K562 (cell line): ENCODE results near the gene OTUD5. TPM values are rescaled to one million over a fixed set of nuclear protein-coding genes. Genes with fewer than 3 reads are reported as not detected.
A peak's percentile ranks its signal among the peaks of the same experiment; 100 is the strongest.

Source experiments
- CBFB ChIP-seq: sonication (generic); formaldehyde crosslinking; IDR thresholded peaks from 2 replicates; pipeline ENCODE4 v1.4.0; 2020; ENCODE audit warnings: mild to moderate bottlenecking, missing genetic modification reagents
- CTBP1 ChIP-seq: fragments of 450-650 bp; IDR thresholded peaks from 2 replicates; pipeline ENCODE4 v1.6.1; 2016; ENCODE audit warnings: borderline replicate concordance
- FIP1L1 ChIP-seq: fragments of 200-400 bp; formaldehyde crosslinking; IDR thresholded peaks from 2 replicates; pipeline ENCODE4 v1.6.1; 2018; ENCODE audit warnings: mild to moderate bottlenecking, low read depth, low read length; ENCODE audit not compliant: poor library complexity, severe bottlenecking
- GATA2 ChIP-seq: sonication (generic); formaldehyde crosslinking; IDR thresholded peaks from 2 replicates; pipeline ENCODE4 v1.4.0; 2020; ENCODE audit warnings: mild to moderate bottlenecking, missing genetic modification reagents
- HDAC6 ChIP-seq: IDR thresholded peaks from 2 replicates; pipeline ENCODE4 v1.6.1; 2012; ENCODE audit warnings: low read depth, mild to moderate bottlenecking, control low read depth, inconsistent platforms, low read length, moderate library complexity
- HNRNPH1 ChIP-seq: fragments of 200-400 bp; formaldehyde crosslinking; optimal IDR thresholded peaks from 2 replicates; pipeline ENCODE3; 2017; ENCODE audit warnings: low read depth, mild to moderate bottlenecking, low read length, moderate library complexity
- MITF ChIP-seq: IDR thresholded peaks from 2 replicates; pipeline ENCODE4 v1.6.1; 2014; ENCODE audit warnings: antibody characterized with exemption
- SPI1 ChIP-seq: IDR thresholded peaks from 2 replicates; pipeline ENCODE4 v1.6.1; 2011; ENCODE audit warnings: low read depth, low read length, control low read depth, borderline replicate concordance
- SRF ChIP-seq, 2 experiments: fragments of 250-450, 450-650 bp in 1 of 2; sonication (Bioruptor Pico) in 1 of 2; sonication (generic) in 1 of 2; formaldehyde crosslinking; IDR thresholded peaks; 2 replicates each; pipeline versions ENCODE4 v1.5.0 to v1.5.1; 2020 to 2022; ENCODE audit warnings: mild to moderate bottlenecking in 1 of 2, missing genetic modification reagents in 1 of 2
- TCF15 ChIP-seq: fragments of 250-450 bp; sonication (Bioruptor Pico); IDR thresholded peaks from 2 replicates; pipeline ENCODE4 v1.8.0; 2022; ENCODE audit warnings: moderate library complexity, mild to moderate bottlenecking, inconsistent platforms
- TFAP4 ChIP-seq: sonication (generic); formaldehyde crosslinking; IDR thresholded peaks from 2 replicates; pipeline ENCODE4 v1.8.0; 2022; ENCODE audit warnings: missing genetic modification reagents, mild to moderate bottlenecking, moderate library complexity, borderline replicate concordance
- ZNF197 ChIP-seq: fragments of 200-800 bp; sonication (Bioruptor generic); IDR thresholded peaks from 2 replicates; pipeline ENCODE4 v1.6.1; 2016; ENCODE audit warnings: low read depth, missing genetic modification characterization, missing compliant biosample characterization
- ZNF232 ChIP-seq: sonication (generic); formaldehyde crosslinking; IDR thresholded peaks from 2 replicates; pipeline ENCODE4 v1.8.0; 2022; ENCODE audit warnings: mild to moderate bottlenecking, missing genetic modification reagents
- ZNF274 ChIP-seq: IDR thresholded peaks from 2 replicates; pipeline ENCODE4 v1.6.1; 2011; ENCODE audit warnings: low read depth, mild to moderate bottlenecking, low read length, moderate library complexity, borderline replicate concordance
- ZNF583 ChIP-seq: fragments of 250-450 bp; sonication (Bioruptor Pico); IDR thresholded peaks from 2 replicates; pipeline ENCODE4 v1.4.0; 2020
- polyA plus RNA-seq, 8 experiments: library from polyadenylated mRNA; depleted of rRNA in 4 of 8; stranded (reverse) in 5 of 8; unstranded in 3 of 8; fragments of >200 nt; fragmentation: Nextera tagmentation in 2 of 8; fragmentation: Illumina TruSeq in 1 of 8; extraction: Ambion mirVana in 2 of 8; extraction: Trizol in 1 of 8; gene quantifications; 2 replicates each; pipeline versions ENCODE4 v1.2.1 to v1.2.3, GENCODE V29; 2011 to 2014; ENCODE audit warnings: inconsistent platforms in 1 of 8, missing spikeins in 1 of 8
- total RNA-seq, 7 experiments: library from RNA; depleted of rRNA in 6 of 7; stranded (reverse); fragments of >200 nt in 6 of 7; fragmentation: Illumina TruSeq in 2 of 7; extraction: Trizol in 2 of 7; gene quantifications; 2 replicates each; pipeline versions ENCODE4 v1.2.1 to v1.2.3, GENCODE V29; 2011 to 2021; ENCODE audit warnings: low replicate concordance in 1 of 7
- TF ChIP-seq, protein P1 (sequence below): conservative IDR thresholded peaks from 2 replicates; pipeline ENCODE4 v1.6.1; 2011; ENCODE audit warnings: low read depth, mild to moderate bottlenecking, low read length; ENCODE audit not compliant: control insufficient read depth
- TF ChIP-seq, protein P2 (sequence below): sonication (generic); formaldehyde crosslinking; IDR thresholded peaks from 2 replicates; pipeline ENCODE4 v1.8.0; 2022; ENCODE audit warnings: mild to moderate bottlenecking, low read depth, missing genetic modification reagents
- TF ChIP-seq, protein P3 (sequence below): fragments of 250-450 bp; sonication (Bioruptor Pico); IDR thresholded peaks from 2 replicates; pipeline ENCODE4 v1.5.0; 2021; ENCODE audit warnings: mild to moderate bottlenecking, borderline replicate concordance

OTUD5 gene
- total and polyA plus RNA-seq, 9 of the 15 experiments (the other 6 are each of a cell fraction or from before 2014, with no cell fraction given): 3.6 to 102 (median 59.0) TPM

- TF ChIP-seq GATA2: peak; percentile 59; the same call in 1 of the 2 replicates
- 0 out of 2 replicates have a peak, but pooled peaks have one; percentile 28 for TF ChIP-seq CTBP1
- TF ChIP-seq TCF15 (CRISPR knock-in tag): no peak
- TF ChIP-seq, protein P1, sequence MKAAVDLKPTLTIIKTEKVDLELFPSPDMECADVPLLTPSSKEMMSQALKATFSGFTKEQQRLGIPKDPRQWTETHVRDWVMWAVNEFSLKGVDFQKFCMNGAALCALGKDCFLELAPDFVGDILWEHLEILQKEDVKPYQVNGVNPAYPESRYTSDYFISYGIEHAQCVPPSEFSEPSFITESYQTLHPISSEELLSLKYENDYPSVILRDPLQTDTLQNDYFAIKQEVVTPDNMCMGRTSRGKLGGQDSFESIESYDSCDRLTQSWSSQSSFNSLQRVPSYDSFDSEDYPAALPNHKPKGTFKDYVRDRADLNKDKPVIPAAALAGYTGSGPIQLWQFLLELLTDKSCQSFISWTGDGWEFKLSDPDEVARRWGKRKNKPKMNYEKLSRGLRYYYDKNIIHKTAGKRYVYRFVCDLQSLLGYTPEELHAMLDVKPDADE: no peak
- no peak for TF ChIP-seq ZNF232 (CRISPR knock-in tag)
- TF ChIP-seq, protein P2, sequence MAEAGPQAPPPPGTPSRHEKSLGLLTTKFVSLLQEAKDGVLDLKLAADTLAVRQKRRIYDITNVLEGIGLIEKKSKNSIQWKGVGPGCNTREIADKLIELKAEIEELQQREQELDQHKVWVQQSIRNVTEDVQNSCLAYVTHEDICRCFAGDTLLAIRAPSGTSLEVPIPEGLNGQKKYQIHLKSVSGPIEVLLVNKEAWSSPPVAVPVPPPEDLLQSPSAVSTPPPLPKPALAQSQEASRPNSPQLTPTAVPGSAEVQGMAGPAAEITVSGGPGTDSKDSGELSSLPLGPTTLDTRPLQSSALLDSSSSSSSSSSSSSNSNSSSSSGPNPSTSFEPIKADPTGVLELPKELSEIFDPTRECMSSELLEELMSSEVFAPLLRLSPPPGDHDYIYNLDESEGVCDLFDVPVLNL: no peak
- TF ChIP-seq MITF: no peak
- TF ChIP-seq TFAP4: 0 out of 2 replicates have a peak, but pooled peaks have one; percentile 20
- TF ChIP-seq ZNF274: no peak
- TF ChIP-seq ZNF583 (CRISPR knock-in tag): no peak
- TF ChIP-seq ZNF197: no peak
- no peak for TF ChIP-seq CBFB (CRISPR knock-in tag)
- TF ChIP-seq FIP1L1: no peak
- TF ChIP-seq SPI1: 0 out of 2 replicates have a peak, but pooled peaks have one; percentile 15
- TF ChIP-seq SRF (CRISPR knock-in tag; IDR thresholded peaks at IDR 0.05): peak in 1 of 2 experiments; percentile 20; a peak in 1 of 4 replicates
- TF ChIP-seq, protein P3, sequence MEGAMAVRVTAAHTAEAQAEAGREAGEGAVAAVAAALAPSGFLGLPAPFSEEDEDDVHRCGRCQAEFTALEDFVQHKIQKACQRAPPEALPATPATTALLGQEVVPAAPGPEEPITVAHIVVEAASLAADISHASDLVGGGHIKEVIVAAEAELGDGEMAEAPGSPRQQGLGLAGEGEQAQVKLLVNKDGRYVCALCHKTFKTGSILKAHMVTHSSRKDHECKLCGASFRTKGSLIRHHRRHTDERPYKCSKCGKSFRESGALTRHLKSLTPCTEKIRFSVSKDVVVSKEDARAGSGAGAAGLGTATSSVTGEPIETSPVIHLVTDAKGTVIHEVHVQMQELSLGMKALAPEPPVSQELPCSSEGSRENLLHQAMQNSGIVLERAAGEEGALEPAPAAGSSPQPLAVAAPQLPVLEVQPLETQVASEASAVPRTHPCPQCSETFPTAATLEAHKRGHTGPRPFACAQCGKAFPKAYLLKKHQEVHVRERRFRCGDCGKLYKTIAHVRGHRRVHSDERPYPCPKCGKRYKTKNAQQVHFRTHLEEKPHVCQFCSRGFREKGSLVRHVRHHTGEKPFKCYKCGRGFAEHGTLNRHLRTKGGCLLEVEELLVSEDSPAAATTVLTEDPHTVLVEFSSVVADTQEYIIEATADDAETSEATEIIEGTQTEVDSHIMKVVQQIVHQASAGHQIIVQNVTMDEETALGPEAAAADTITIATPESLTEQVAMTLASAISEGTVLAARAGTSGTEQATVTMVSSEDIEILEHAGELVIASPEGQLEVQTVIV: no peak
- TF ChIP-seq HNRNPH1: no peak
- no peak for TF ChIP-seq HDAC6
Measured at GRCh38 chrX:48890296-48890925, 67.0 kb downstream of the OTUD5 start (continued).
